Gastroesophageal sphincter (tissue), 4 donors: ENCODE results near the gene FLNA. TPM values are rescaled to one million over a fixed set of nuclear protein-coding genes. Genes with fewer than 3 reads are reported as not detected.

Source experiments
- ATAC-seq: fragments of 150-250 bp; one replicate; pipeline ENCODE4 v1.9.1; 2016; ENCODE audit warnings: mild to moderate bottlenecking, moderate library complexity
- H3K27ac ChIP-seq, 4 donors: fragments of 200-600 bp; sonication (generic) in 3 of 4; 1 replicate in 3 of 4; 2 replicates in 1 of 4; pipeline ENCODE4 v1.5.1; 2016 to 2019
- H3K27me3 ChIP-seq: fragments of 200-600 bp; sonication (generic); one replicate; pipeline ENCODE4 v1.5.1; 2019
- H3K36me3 ChIP-seq, 2 donors: fragments of 200-600 bp; sonication (generic); one replicate each; pipeline ENCODE4 v1.5.1; 2019; ENCODE audit warnings: control low read depth in 1 of 2
- H3K4me1 ChIP-seq, 3 donors: fragments of 200-600 bp; sonication (generic); 1 replicate in 2 of 3; 2 replicates in 1 of 3; pipeline ENCODE4 v1.5.1; 2016 to 2019; ENCODE audit warnings: control low read depth in 2 of 3
- H3K4me3 ChIP-seq, 2 donors: fragments of 200-600 bp; sonication (generic); one replicate each; pipeline ENCODE4 v1.5.1; 2019; ENCODE audit warnings: mild to moderate bottlenecking in 1 of 2, moderate library complexity in 1 of 2
- H3K9me3 ChIP-seq, 3 donors: fragments of 200-600 bp; sonication (generic); one replicate each; pipeline ENCODE4 v1.5.1; 2017 to 2019; ENCODE audit warnings: control low read depth in 2 of 3
- CTCF ChIP-seq, 4 experiments: fragments of 200-600 bp in 2 of 4; fragments of 450-650 bp in 2 of 4; sonication (generic) in 1 of 4; IDR thresholded peaks; one replicate each; pipeline ENCODE4 v1.5.1; 2017 to 2019; ENCODE audit warnings: antibody characterized with exemption in 4 of 4, mild to moderate bottlenecking in 2 of 4, moderate library complexity in 2 of 4
- EP300 ChIP-seq: sonication (generic); formaldehyde crosslinking; IDR thresholded peaks from one replicate; pipeline ENCODE4 v1.6.1; 2017; ENCODE audit warnings: antibody characterized with exemption, mild to moderate bottlenecking
- POLR2A ChIP-seq, 2 donors: fragments of 450-650 bp; IDR thresholded peaks; one replicate each; pipeline ENCODE4 v1.6.1; 2017; ENCODE audit warnings: antibody characterized with exemption in 2 of 2, mild to moderate bottlenecking in 2 of 2, moderate library complexity in 1 of 2
- POLR2AphosphoS5 ChIP-seq: sonication (generic); formaldehyde crosslinking; IDR thresholded peaks from one replicate; pipeline ENCODE4 v1.6.1; 2017; ENCODE audit warnings: antibody characterized with exemption
- WGBS, 2 donors: methylation state at CpG; one replicate each; pipeline ENCODE4 v1.1.5; 2018; ENCODE audit warnings: low coverage in 1 of 2; 5-methylcytosine and 5-hydroxymethylcytosine counted together
- total RNA-seq, 4 donors: library from RNA; depleted of rRNA; stranded (reverse); fragments of >200 nt; gene quantifications; one replicate each; pipeline ENCODE4 v1.1.0, GENCODE V29; 2016

Gene FLNA
- total RNA-seq, 4 donors from 2014 or later = 7,815 to 15,318 (median 8,757) TPM

GRCh38 chrX:154408659-154409221, 34.3 kb upstream of the FLNA start:
- 48 to 60% methylated on average over 2 to 3 of the region's 10 CpGs for WGBS, 2 donors
- peak overlapping the region in 3 of 4 donors; percentile 56 to 65 (median 59) for H3K27ac ChIP-seq
- no peak for TF ChIP-seq POLR2A (IDR thresholded peaks at IDR 0.05)
- no peak for TF ChIP-seq CTCF (IDR thresholded peaks at IDR 0.05)
- TF ChIP-seq EP300 = no peak
- no peak for TF ChIP-seq POLR2AphosphoS5
- ATAC-seq = no peak
- peaks cover 0 to 16% (median 3%) of the 10 kb centered on the region in 3 donors for H3K4me1 ChIP-seq
- H3K27me3 ChIP-seq = no peaks in the 10 kb centered on the region
- peaks cover 0 to 7% of the 10 kb centered on the region in 2 donors for H3K36me3 ChIP-seq
- peak overlapping the region; percentile 11 to 40 for H3K4me3 ChIP-seq
- no peaks in the 10 kb centered on the region for H3K9me3 ChIP-seq

- no peak for ATAC-seq
- Histone ChIP-seq H3K36me3 (peaks cover 0 to 28% of the 10 kb centered on the region in 2 donors), H3K4me1 (peaks cover 0 to 19% (median 4%) of the 10 kb centered on the region in 3 donors), H3K4me3 (no peak overlapping the region), H3K9me3 (no peaks in the 10 kb centered on the region), H3K27ac (no peak overlapping the region), H3K27me3 (no peaks in the 10 kb centered on the region)
- no peak for TF ChIP-seq CTCF (IDR thresholded peaks at IDR 0.05)
- no peak for TF ChIP-seq POLR2A (IDR thresholded peaks at IDR 0.05)
- TF ChIP-seq POLR2AphosphoS5 = no peak
- no peak for TF ChIP-seq EP300
- 88% methylated on average over 3 of the region's 16 CpGs; no CpG with 5 or more reads in 1 of the 2 donors for WGBS, 2 donors
Measured at GRCh38 chrX:154404625-154405192, 30.3 kb upstream of the FLNA start.

GRCh38 chrX:154403858-154404257, 29.4 kb upstream of the FLNA start:
- TF ChIP-seq POLR2A (IDR thresholded peaks at IDR 0.05) (no peak), CTCF (IDR thresholded peaks at IDR 0.05) (no peak), POLR2AphosphoS5 (no peak)
- H3K4me1 ChIP-seq = peaks cover 0 to 28% (median 4%) of the 10 kb centered on the region in 3 donors
- no peaks in the 10 kb centered on the region for H3K9me3 ChIP-seq
- no peak overlapping the region for H3K27ac ChIP-seq
- no peaks in the 10 kb centered on the region for H3K27me3 ChIP-seq
- no peak overlapping the region for H3K4me3 ChIP-seq
- ATAC-seq = no peak
- 68 to 82% methylated on average over 4 of the region's 4 CpGs for WGBS, 2 donors
- peaks cover 0 to 36% of the 10 kb centered on the region in 2 donors for H3K36me3 ChIP-seq

DNA sequence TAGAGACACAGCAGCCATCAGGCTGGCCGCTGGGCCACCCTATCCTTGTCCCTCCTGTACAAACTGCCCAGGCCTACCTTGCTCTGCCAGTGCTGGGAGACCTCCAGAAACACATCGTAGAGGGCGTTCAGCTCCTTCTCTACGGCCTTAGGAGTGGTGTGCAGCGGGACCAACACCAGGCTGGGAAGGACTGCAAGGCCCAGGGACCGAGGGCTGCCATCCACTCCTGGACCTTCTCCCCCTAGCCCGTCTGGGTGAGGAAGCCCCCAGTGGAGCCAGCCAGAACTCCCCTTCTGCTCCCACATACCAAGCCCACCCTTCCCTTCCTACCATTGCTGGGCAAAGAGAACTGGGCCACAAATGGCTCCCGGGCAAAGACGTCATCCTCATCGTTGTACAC, 28.8 kb upstream of the FLNA start:
- WGBS, 2 donors = 80% methylated on average over 1 of the region's 10 CpGs; no CpG with 5 or more reads in 1 of the 2 donors

More for the DNA sequence above, 28.8 kb upstream of the FLNA start:
- no peaks in the 10 kb centered on the region for H3K9me3 ChIP-seq
- H3K4me3 ChIP-seq = no peak overlapping the region
- peaks cover 0 to 36% of the 10 kb centered on the region in 2 donors for H3K36me3 ChIP-seq
- no peaks in the 10 kb centered on the region for H3K27me3 ChIP-seq
- H3K27ac ChIP-seq = no peak overlapping the region
- no peak for ATAC-seq
- peaks cover 0 to 28% (median 4%) of the 10 kb centered on the region in 3 donors for H3K4me1 ChIP-seq
- TF ChIP-seq EP300 = no peak
- no peak for TF ChIP-seq POLR2AphosphoS5
- no peak for TF ChIP-seq POLR2A (IDR thresholded peaks at IDR 0.05)
- TF ChIP-seq CTCF (IDR thresholded peaks at IDR 0.05) = no peak
